Neural cell (in vitro differentiated cells): Measurements from ENCODE around the gene MYCL. TPM values are rescaled to one million over a fixed set of nuclear protein-coding genes. Genes with fewer than 3 reads are reported as not detected.

Experiments used
- H2AFZ ChIP-seq: fragments of 200-600, 300-800 bp; sonication (generic), shearing (Covaris generic); 2 replicates; pipeline ENCODE4 v1.6.0; 2014; ENCODE audit warnings: low read depth, mild to moderate bottlenecking, antibody characterized with exemption, low read length, moderate library complexity
- H3F3A ChIP-seq: fragments of 200-600 bp; shearing (Covaris generic); 2 replicates; pipeline ENCODE4 v1.6.1; 2016; ENCODE audit warnings: mild to moderate bottlenecking, moderate library complexity, mixed read lengths, antibody characterized with exemption, low read length; ENCODE audit not compliant: insufficient read depth, poor library complexity, severe bottlenecking
- H3K27ac ChIP-seq: fragments of 200-600, 300-800 bp; sonication (generic), shearing (Covaris generic); 2 replicates; pipeline ENCODE4 v1.5.1; 2014; ENCODE audit warnings: mild to moderate bottlenecking, low read length, moderate library complexity
- H3K27me3 ChIP-seq: fragments of 300-800, 200-600 bp; sonication (generic), shearing (Covaris generic); 2 replicates; pipeline ENCODE4 v1.6.0; 2014; ENCODE audit warnings: mild to moderate bottlenecking, low read depth, low read length, moderate library complexity; ENCODE audit not compliant: insufficient read depth
- H3K36me3 ChIP-seq: fragments of 300-800, 200-600 bp; sonication (generic), shearing (Covaris generic); 2 replicates; pipeline ENCODE4 v1.5.1; 2014; ENCODE audit warnings: mild to moderate bottlenecking, antibody characterized with exemption, low read length, moderate library complexity; ENCODE audit not compliant: insufficient read depth
- H3K4me2 ChIP-seq: fragments of 300-800, 200-600 bp; sonication (generic), shearing (Covaris generic); 2 replicates; pipeline ENCODE4 v1.6.0; 2014; ENCODE audit warnings: mild to moderate bottlenecking, low read length
- H3K4me3 ChIP-seq: fragments of 300-800, 200-600 bp; sonication (generic), shearing (Covaris generic); 2 replicates; pipeline ENCODE4 v1.5.1; 2014; ENCODE audit warnings: mild to moderate bottlenecking, low read length, moderate library complexity
- H3K79me2 ChIP-seq: fragments of 200-600 bp; shearing (Covaris generic); replicated peaks from 2 replicates; pipeline ENCODE4 v1.6.0; 2014; ENCODE audit warnings: mild to moderate bottlenecking, low read length, moderate library complexity; ENCODE audit not compliant: insufficient read depth
- H3K9ac ChIP-seq: fragments of 300-800, 200-600 bp; sonication (generic), shearing (Covaris generic); 2 replicates; pipeline ENCODE4 v1.6.1; 2016; ENCODE audit warnings: mild to moderate bottlenecking, low read length, mixed read lengths
- H3K9me2 ChIP-seq: fragments of 200-600 bp; shearing (Covaris generic); 2 replicates; pipeline ENCODE4 v1.6.1; 2016; ENCODE audit warnings: mild to moderate bottlenecking, low read length, mixed read lengths; ENCODE audit not compliant: insufficient read depth
- H3K9me3 ChIP-seq: fragments of 200-600, 300-800 bp; sonication (generic), shearing (Covaris generic); 2 replicates; pipeline ENCODE4 v1.6.1; 2016; ENCODE audit warnings: mild to moderate bottlenecking, mixed run types, low read length, moderate library complexity, mixed read lengths
- H4K20me1 ChIP-seq: fragments of 200-600 bp; shearing (Covaris generic); 2 replicates; pipeline ENCODE4 v1.6.1; 2016; ENCODE audit warnings: mild to moderate bottlenecking, mixed run types; ENCODE audit not compliant: insufficient read depth
- EP300 ChIP-seq: fragments of 450-650 bp; conservative IDR thresholded peaks from 2 replicates; pipeline ENCODE4 v1.6.1; 2014; ENCODE audit warnings: antibody characterized with exemption, mild to moderate bottlenecking, moderate library complexity; ENCODE audit not compliant: poor library complexity, severe bottlenecking
- EZH2 ChIP-seq: fragments of 200-600, 300-800 bp; shearing (Covaris generic), sonication (generic); IDR thresholded peaks from 2 replicates; pipeline ENCODE4 v1.6.1; 2014; ENCODE audit warnings: antibody characterized with exemption, low read length, borderline replicate concordance, mild to moderate bottlenecking; ENCODE audit not compliant: insufficient read depth, poor library complexity, severe bottlenecking
- MXI1 ChIP-seq: fragments of 450-650 bp; conservative IDR thresholded peaks from 2 replicates; pipeline ENCODE4 v1.6.1; 2014; ENCODE audit warnings: antibody characterized with exemption, mild to moderate bottlenecking; ENCODE audit not compliant: poor library complexity, severe bottlenecking
- POLR2AphosphoS5 ChIP-seq: IDR thresholded peaks from 2 replicates; pipeline ENCODE4 v1.6.1; 2012
- RAD21 ChIP-seq: fragments of 450-650 bp; conservative IDR thresholded peaks from 2 replicates; pipeline ENCODE4 v1.6.1; 2014; ENCODE audit warnings: antibody characterized with exemption, mild to moderate bottlenecking, moderate library complexity
- SMC3 ChIP-seq: fragments of 450-650 bp; conservative IDR thresholded peaks from 2 replicates; pipeline ENCODE4 v1.6.1; 2014; ENCODE audit warnings: antibody characterized with exemption, mild to moderate bottlenecking, moderate library complexity; ENCODE audit not compliant: poor library complexity
- TAF1 ChIP-seq: IDR thresholded peaks from 2 replicates; pipeline ENCODE4 v1.6.1; 2012; ENCODE audit warnings: low read depth
- polyA plus RNA-seq: library from polyadenylated mRNA; depleted of rRNA; stranded (reverse); fragments of >200 nt; gene quantifications from 2 replicates; pipeline ENCODE4 v1.2.3, GENCODE V29; 2014
- TF ChIP-seq, protein P1 (sequence below): IDR thresholded peaks from 2 replicates; pipeline ENCODE4 v1.6.1; 2012; ENCODE audit warnings: borderline replicate concordance
- TF ChIP-seq, protein P2 (sequence below): fragments of 450-650 bp; IDR thresholded peaks from 2 replicates; pipeline ENCODE4 v1.5.1; 2014; ENCODE audit warnings: antibody characterized with exemption, mild to moderate bottlenecking, moderate library complexity; ENCODE audit not compliant: poor library complexity, severe bottlenecking

The MYCL gene
- polyA plus RNA-seq, 1 donor from 2014 or later, result 35.2 TPM

DNA sequence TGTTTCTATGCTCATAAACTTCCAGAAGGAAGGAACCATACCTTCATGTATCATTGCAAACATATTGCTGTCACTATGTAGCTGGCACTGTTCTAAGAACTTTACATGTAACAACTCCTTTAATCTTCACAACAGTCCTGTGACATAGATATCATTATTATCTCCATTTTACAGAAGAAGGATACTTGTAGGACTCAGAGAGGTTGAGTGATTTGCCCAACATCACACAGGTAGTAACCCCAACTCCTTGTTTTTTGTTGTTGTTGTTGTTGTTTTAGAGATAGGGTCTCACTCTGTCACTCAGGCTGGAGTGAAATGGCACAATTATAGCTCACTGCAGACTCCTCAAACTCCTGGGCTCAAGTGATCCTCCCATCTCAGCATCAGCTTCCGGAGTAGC, 10.8 kb downstream of the MYCL start:
- Histone ChIP-seq H2AFZ (no peak overlapping the region), H3K9me2 (no peaks in the 10 kb centered on the region), H4K20me1 (no peaks in the 10 kb centered on the region), H3K4me3 (no peak overlapping the region), H3K27ac (no peak overlapping the region), H3K4me2 (no peak overlapping the region), H3K9ac (no peak overlapping the region), H3K79me2 (no peaks in the 10 kb centered on the region), H3F3A (peaks cover 7% of the 10 kb centered on the region), H3K36me3 (no peaks in the 10 kb centered on the region), H3K27me3 (no peaks in the 10 kb centered on the region), H3K9me3 (no peaks in the 10 kb centered on the region)
- TF ChIP-seq POLR2AphosphoS5, result no peak
- TF ChIP-seq, protein P1, sequence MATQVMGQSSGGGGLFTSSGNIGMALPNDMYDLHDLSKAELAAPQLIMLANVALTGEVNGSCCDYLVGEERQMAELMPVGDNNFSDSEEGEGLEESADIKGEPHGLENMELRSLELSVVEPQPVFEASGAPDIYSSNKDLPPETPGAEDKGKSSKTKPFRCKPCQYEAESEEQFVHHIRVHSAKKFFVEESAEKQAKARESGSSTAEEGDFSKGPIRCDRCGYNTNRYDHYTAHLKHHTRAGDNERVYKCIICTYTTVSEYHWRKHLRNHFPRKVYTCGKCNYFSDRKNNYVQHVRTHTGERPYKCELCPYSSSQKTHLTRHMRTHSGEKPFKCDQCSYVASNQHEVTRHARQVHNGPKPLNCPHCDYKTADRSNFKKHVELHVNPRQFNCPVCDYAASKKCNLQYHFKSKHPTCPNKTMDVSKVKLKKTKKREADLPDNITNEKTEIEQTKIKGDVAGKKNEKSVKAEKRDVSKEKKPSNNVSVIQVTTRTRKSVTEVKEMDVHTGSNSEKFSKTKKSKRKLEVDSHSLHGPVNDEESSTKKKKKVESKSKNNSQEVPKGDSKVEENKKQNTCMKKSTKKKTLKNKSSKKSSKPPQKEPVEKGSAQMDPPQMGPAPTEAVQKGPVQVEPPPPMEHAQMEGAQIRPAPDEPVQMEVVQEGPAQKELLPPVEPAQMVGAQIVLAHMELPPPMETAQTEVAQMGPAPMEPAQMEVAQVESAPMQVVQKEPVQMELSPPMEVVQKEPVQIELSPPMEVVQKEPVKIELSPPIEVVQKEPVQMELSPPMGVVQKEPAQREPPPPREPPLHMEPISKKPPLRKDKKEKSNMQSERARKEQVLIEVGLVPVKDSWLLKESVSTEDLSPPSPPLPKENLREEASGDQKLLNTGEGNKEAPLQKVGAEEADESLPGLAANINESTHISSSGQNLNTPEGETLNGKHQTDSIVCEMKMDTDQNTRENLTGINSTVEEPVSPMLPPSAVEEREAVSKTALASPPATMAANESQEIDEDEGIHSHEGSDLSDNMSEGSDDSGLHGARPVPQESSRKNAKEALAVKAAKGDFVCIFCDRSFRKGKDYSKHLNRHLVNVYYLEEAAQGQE, result no peak
- TF ChIP-seq EZH2, result no peak
- TF ChIP-seq TAF1, result no peak
- TF ChIP-seq SMC3, result no peak

DNA sequence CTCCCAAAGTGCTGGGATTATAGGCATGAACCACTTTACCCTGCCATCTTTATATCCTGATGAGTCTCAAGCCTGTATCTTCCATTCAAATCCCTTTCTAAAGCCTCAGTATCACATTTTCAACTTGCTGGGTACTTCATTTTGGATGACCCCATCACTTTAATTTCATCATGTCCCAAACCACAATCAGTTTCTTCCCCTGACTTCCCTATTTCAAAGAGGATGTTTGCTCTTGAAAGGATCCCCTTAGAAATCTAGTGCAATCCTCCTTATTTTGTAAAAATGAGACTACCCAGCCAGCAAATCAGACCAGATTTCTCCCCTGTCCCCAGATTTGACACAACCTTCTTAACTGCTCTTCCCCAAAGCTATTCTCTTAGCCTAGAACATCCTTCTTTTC, 11.4 kb downstream of the MYCL start:
- no peak overlapping the region for H2AFZ ChIP-seq
- no peaks in the 10 kb centered on the region for H3K27me3 ChIP-seq
- no peak overlapping the region for H3K27ac ChIP-seq
- no peak overlapping the region for H3K4me2 ChIP-seq
- no peaks in the 10 kb centered on the region for H3K9me2 ChIP-seq
- no peaks in the 10 kb centered on the region for H3K79me2 ChIP-seq
- no peak overlapping the region for H3K4me3 ChIP-seq
- H3K9ac ChIP-seq, result no peak overlapping the region
- no peaks in the 10 kb centered on the region for H3K36me3 ChIP-seq
- peaks cover 11% of the 10 kb centered on the region for H3F3A ChIP-seq
- no peaks in the 10 kb centered on the region for H3K9me3 ChIP-seq
- TF ChIP-seq SMC3 (no peak), POLR2AphosphoS5 (no peak), TAF1 (no peak), EP300 (no peak), RAD21 (no peak), EZH2 (no peak), MXI1 (no peak)
- TF ChIP-seq, protein P2, sequence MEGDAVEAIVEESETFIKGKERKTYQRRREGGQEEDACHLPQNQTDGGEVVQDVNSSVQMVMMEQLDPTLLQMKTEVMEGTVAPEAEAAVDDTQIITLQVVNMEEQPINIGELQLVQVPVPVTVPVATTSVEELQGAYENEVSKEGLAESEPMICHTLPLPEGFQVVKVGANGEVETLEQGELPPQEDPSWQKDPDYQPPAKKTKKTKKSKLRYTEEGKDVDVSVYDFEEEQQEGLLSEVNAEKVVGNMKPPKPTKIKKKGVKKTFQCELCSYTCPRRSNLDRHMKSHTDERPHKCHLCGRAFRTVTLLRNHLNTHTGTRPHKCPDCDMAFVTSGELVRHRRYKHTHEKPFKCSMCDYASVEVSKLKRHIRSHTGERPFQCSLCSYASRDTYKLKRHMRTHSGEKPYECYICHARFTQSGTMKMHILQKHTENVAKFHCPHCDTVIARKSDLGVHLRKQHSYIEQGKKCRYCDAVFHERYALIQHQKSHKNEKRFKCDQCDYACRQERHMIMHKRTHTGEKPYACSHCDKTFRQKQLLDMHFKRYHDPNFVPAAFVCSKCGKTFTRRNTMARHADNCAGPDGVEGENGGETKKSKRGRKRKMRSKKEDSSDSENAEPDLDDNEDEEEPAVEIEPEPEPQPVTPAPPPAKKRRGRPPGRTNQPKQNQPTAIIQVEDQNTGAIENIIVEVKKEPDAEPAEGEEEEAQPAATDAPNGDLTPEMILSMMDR, result no peak
- TF ChIP-seq, protein P1, result no peak
- no peaks in the 10 kb centered on the region for H4K20me1 ChIP-seq
